ENCODE measurements around the gene ZDHHC4.
A peak's percentile ranks its signal among the peaks of the same experiment; 100 is the strongest.
"Not testable (repeated sequence)": the region's sequence is repeated elsewhere in the genome, so short reads cannot be mapped to it uniquely, and the experiment has no call there.

Gene ZDHHC4

DNA sequence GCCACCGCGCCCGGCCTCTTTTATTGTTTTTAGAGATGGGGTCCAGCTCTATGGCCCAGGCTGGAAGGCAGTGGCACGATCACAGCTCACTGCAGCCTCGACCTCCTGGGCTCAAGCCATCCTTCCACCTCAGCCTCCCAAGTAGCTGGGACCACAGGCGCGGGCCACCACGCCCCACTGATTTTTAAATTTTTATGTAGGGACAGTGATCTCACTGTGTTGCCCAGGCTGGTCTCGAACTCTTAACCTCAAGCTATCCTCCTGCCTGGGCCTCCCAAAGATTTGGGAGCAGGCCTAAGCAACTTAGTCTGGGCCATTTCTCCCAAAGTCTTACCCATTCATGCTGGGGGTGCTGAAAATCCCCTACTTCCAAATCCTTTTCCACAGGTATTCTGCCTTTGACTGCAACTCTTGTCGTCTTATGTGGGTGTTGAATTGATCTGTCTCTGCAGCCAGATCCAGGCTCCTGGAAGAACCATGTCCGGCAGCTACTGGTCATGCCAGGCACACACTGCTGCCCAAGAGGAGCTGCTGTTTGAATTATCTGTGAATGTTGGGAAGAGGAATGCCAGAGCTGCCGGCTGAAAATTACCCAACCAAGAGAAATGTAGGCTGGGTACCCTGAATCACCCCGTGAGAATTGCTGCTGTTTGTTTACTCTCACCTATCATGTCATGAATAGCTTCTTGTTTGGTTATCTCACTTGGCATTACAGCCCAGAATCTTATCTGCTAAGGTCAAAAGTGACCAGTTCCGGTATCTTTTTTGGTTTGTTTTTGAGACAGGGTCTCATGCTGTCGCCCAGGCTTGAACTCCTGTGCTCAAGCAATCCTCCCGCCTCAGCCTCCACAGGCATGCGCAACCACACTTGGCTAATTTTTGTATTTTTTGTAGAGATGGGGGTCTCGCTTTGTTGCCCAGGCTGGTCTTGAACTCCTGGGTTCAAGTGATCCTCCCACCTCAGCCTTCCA is 1.1 kb downstream of the ZDHHC4 start:
- DNase-seq (ENCODE audit: low read depth), result peak; percentile 78
- peak overlapping the region; percentile 61 for H3K4me3 ChIP-seq (ENCODE audit: low read length)
- TF ChIP-seq, protein P1, sequence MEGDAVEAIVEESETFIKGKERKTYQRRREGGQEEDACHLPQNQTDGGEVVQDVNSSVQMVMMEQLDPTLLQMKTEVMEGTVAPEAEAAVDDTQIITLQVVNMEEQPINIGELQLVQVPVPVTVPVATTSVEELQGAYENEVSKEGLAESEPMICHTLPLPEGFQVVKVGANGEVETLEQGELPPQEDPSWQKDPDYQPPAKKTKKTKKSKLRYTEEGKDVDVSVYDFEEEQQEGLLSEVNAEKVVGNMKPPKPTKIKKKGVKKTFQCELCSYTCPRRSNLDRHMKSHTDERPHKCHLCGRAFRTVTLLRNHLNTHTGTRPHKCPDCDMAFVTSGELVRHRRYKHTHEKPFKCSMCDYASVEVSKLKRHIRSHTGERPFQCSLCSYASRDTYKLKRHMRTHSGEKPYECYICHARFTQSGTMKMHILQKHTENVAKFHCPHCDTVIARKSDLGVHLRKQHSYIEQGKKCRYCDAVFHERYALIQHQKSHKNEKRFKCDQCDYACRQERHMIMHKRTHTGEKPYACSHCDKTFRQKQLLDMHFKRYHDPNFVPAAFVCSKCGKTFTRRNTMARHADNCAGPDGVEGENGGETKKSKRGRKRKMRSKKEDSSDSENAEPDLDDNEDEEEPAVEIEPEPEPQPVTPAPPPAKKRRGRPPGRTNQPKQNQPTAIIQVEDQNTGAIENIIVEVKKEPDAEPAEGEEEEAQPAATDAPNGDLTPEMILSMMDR (IDR thresholded peaks at IDR 0.05; ENCODE audit: insufficient read depth, low read depth, low read length, missing control alignments), result no peak

DNA sequence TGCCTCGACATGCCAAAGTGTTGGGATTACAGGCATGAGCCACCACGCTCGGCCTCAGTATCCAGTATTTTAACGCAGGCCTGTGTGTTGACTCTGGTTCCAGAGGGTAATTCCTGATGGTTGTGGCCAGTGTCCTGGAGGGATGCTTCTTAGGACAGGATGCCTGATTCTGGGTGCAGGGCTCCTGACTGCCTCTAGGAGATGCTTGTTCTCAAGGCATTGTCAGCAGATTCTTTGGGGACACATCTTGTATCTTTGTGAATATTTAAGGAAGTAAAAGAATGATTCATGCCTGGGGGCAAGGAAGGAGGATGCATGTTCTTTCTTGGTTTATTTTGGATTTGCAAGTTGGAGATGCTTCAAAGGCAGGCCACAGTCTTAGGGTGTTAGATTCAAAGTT is 2.2 kb downstream of the ZDHHC4 start:
- TF ChIP-seq, protein P1 (IDR thresholded peaks at IDR 0.05; ENCODE audit: insufficient read depth, low read depth, low read length, missing control alignments), result peak; percentile 32
- no peak for DNase-seq (ENCODE audit: low read depth)
- H3K4me3 ChIP-seq (ENCODE audit: low read length), result no peak overlapping the region

DNA sequence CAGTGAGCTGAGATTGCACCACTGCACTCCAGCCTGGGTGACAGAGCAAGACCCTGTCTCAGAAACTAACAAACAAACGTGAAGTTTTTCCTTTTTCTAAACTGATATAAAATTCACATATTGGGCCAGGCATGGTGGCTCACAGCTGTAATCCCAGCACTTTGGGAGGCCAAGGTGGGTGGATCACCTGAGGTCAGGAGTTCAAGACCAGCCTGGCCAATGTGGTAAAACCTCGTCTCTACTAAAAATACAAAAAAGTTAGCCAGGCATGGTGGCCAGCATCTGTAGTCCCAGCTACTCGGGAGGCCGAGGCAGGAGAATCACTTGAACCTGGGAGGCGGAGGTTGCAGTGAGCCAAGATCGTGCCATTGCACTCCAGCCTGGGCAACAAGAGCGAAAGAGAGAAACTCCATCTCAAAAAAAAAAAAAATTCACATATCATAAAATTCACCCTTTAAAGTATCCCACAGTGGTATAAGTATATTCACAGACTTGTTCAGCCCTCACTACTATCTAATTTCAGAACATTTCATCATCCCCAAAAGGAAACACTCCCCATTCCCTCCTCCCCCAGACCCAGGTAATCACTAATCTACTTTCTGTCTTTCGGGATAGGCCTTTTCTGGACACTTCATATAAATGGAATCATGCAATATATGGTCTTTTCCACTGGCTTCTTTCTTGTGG is 8.6 kb downstream of the ZDHHC4 start:
- not testable (repeated sequence) for H3K4me3 ChIP-seq (ENCODE audit: low read length); DNase-seq (ENCODE audit: low read depth)

DNA sequence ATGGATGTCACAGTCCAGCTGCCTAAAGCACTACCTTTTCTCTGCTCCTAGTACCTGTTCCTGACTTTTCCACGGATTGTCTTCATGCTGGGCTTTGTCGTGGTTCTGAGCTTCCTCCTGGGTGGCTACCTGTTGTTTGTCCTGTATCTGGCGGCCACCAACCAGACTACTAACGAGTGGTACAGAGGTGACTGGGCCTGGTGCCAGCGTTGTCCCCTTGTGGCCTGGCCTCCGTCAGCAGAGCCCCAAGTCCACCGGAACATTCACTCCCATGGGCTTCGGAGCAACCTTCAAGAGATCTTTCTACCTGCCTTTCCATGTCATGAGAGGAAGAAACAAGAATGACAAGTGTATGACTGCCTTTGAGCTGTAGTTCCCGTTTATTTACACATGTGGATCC is 11.3 kb downstream of the ZDHHC4 start:
- TF ChIP-seq, protein P1 (IDR thresholded peaks at IDR 0.05; ENCODE audit: insufficient read depth, low read depth, low read length, missing control alignments), result no peak
- no peak for DNase-seq (ENCODE audit: low read depth)
- no peak overlapping the region for H3K4me3 ChIP-seq (ENCODE audit: low read length)

DNA sequence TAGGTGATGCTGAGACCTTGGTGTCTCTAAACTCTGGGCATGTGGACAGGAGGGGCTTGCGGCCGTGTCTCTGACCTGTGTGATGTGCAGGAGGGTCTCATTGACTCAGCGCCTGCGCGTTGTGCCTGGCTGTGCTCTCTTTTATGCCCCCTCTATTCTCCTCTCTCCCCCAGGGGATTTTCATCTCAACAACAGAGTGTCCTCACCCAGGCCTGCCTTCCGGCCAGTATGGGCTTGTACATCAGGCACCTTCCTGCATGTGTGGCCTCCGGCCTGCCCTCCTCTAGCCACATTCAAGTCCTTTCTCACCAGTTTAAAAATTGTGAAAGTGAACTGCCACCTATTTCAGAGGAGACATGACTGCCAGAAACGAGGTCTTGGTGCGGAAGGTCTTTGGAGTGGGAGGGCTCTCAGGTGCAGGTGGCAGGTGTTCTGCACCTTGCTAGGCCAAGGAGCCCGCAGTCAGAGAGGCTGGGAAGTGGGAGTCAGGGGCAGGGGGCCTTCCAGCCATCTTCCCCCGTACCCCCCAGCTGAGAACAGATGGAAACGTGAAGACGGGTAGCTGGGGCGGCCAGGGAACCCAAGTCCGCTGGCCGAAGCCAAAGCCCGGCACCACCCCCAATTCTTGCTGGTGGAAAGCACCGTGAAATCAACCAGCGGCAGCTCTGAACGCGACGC is 12.0 kb downstream of the ZDHHC4 start:
- TF ChIP-seq, protein P1 (IDR thresholded peaks at IDR 0.05; ENCODE audit: insufficient read depth, low read depth, low read length, missing control alignments), result no peak

DNA sequence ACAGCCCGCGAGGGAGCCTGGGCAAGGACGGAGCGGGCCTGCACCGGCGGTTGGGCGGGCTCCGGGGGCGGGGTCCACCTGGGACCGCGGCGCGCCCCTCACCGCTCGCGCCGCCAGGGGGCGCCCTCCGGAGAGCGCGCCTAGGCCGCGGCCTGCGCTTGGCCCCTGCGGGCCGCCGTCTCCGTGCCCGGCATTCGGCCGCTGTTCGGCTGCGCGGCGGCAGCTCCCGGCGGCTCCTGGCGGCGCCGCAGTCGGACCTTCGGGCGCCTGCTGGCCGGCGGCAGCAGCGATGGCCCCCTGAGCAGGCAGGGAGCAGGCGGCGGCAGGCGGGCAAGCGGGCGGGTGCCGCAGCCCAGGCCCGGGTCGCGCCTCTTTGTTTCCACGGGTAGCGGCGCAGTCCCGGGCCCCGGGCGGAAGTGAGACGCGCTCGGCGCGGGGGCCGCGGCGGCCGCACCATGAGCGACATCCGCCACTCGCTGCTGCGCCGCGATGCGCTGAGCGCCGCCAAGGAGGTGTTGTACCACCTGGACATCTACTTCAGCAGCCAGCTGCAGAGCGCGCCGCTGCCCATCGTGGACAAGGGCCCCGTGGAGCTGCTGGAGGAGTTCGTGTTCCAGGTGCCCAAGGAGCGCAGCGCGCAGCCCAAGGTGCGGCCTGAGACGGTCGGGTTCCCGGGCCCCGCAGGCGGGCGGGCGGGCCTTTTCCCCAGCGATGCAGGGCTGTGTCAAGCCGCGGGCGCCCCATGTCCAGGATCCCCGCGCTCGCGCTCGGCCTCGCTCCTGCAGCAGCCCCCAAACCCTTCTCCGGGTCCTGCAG is 12.8 kb downstream of the ZDHHC4 start, which contains the start of gene INTS15:
INTS15 (plus strand) TSS at position 193 of the 816 bp plus-strand sequence; CDS start at position 456, 263 bp downstream.
- peak; percentile 85 for DNase-seq (ENCODE audit: low read depth)
- TF ChIP-seq, protein P1 (IDR thresholded peaks at IDR 0.05; ENCODE audit: insufficient read depth, low read depth, low read length, missing control alignments), result peak; percentile 26
- H3K4me3 ChIP-seq (ENCODE audit: low read length), result peak within 1 kb of the TSS; percentile 74

More for the DNA sequence above, 12.0 kb downstream of the ZDHHC4 start:
- peak overlapping the region; percentile 19 for H3K4me3 ChIP-seq (ENCODE audit: low read length)
- no peak for DNase-seq (ENCODE audit: low read depth)
